ENCODE measurements around the gene GLB1L2. TPM values are rescaled to one million over a fixed set of nuclear protein-coding genes. Genes with fewer than 3 reads are reported as not detected.

Gene GLB1L2
- total RNA-seq, 1 donor from 2014 or later, result 11.9 TPM

DNA sequence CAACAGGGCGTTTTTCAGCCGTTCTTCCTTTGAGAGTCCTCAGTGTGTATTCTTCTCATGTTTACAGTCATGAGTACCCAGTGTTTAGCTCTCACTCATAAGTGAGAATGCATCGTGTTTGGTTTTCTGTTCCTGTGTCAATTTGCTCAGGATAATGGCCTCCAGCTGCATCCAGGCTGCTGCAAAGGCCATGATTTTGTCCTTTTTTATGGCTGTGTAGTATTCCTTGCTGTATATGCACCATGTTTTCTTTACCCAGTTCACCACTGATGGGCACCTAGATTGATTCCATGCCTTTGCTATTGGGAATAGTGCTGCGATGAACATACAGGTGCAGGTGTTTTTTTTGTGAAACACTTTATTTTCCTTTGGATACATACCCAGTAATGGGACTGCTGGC is 56.8 kb downstream of the GLB1L2 start:
- H3K36me3 Mint-ChIP-seq (ENCODE audit: insufficient read depth), result no peaks in the 10 kb centered on the region
- TF ChIP-seq, protein P1, sequence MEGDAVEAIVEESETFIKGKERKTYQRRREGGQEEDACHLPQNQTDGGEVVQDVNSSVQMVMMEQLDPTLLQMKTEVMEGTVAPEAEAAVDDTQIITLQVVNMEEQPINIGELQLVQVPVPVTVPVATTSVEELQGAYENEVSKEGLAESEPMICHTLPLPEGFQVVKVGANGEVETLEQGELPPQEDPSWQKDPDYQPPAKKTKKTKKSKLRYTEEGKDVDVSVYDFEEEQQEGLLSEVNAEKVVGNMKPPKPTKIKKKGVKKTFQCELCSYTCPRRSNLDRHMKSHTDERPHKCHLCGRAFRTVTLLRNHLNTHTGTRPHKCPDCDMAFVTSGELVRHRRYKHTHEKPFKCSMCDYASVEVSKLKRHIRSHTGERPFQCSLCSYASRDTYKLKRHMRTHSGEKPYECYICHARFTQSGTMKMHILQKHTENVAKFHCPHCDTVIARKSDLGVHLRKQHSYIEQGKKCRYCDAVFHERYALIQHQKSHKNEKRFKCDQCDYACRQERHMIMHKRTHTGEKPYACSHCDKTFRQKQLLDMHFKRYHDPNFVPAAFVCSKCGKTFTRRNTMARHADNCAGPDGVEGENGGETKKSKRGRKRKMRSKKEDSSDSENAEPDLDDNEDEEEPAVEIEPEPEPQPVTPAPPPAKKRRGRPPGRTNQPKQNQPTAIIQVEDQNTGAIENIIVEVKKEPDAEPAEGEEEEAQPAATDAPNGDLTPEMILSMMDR (IDR thresholded peaks at IDR 0.05; ENCODE audit: unreplicated experiment), result no peak
- no peaks in the 10 kb centered on the region for H3K9me3 Mint-ChIP-seq (ENCODE audit: low read depth)
- H3K27ac Mint-ChIP-seq, result no peak overlapping the region
- H3K4me3 Mint-ChIP-seq (ENCODE audit: low read depth), result no peak overlapping the region
- H3K27me3 Mint-ChIP-seq, result peaks cover 3% of the 10 kb centered on the region
- peaks cover 1% of the 10 kb centered on the region for H3K4me1 Mint-ChIP-seq (ENCODE audit: low read depth)
- DNase-seq (ENCODE audit: low spot score, unreplicated experiment), result no peak

DNA sequence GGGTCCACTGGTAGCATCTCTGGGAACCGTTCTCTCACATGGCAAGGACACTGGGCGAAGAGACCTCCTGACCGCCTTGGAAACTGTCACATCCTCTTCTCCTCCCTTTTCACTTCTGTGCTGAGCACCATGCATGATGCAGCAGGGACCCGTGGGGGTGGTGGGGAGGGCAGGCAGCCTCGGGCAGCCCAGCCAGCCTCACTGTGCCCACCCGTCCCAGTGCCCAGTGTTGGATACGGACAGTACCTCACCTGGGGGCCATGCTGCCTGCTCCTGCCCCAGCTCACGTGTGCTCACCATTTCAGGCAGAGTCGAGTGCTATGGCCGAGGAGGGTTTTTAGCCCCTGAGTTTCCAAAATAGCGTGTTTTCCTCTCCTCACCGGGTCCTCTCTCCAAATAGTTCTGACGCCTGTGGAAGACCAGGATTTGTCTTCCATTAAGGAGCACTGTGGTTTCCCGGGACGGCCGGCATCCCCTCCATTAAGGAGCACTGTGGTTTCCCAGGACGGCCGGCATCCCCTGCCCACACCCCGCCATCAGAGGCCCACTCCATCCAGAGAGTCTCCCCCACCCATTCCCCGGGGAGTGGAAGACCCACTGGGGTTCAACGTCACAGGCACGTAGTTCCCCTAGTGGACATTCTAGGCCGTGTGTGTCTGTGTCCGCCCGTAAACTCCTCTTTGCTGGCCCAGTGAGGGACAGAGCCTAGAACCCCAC is 57.8 kb downstream of the GLB1L2 start:
- peaks cover 3% of the 10 kb centered on the region for H3K27me3 Mint-ChIP-seq
- H3K4me3 Mint-ChIP-seq (ENCODE audit: low read depth), result no peak overlapping the region

GRCh38 chr11:134390706-134391569 is 59.1 kb downstream of the GLB1L2 start:
- no peak overlapping the region for H3K27ac Mint-ChIP-seq
- no peaks in the 10 kb centered on the region for H3K36me3 Mint-ChIP-seq (ENCODE audit: insufficient read depth)
- H3K27me3 Mint-ChIP-seq, result peaks cover 3% of the 10 kb centered on the region
- no peak for DNase-seq (ENCODE audit: low spot score, unreplicated experiment)
- H3K9me3 Mint-ChIP-seq (ENCODE audit: low read depth), result no peaks in the 10 kb centered on the region
- H3K4me3 Mint-ChIP-seq (ENCODE audit: low read depth), result no peak overlapping the region
- H3K4me1 Mint-ChIP-seq (ENCODE audit: low read depth), result peaks cover 4% of the 10 kb centered on the region
- TF ChIP-seq, protein P1 (IDR thresholded peaks at IDR 0.05; ENCODE audit: unreplicated experiment), result no peak

More for the DNA sequence above, 57.8 kb downstream of the GLB1L2 start:
- peaks cover 4% of the 10 kb centered on the region for H3K4me1 Mint-ChIP-seq (ENCODE audit: low read depth)
- DNase-seq (ENCODE audit: low spot score, unreplicated experiment), result no peak
- H3K36me3 Mint-ChIP-seq (ENCODE audit: insufficient read depth), result no peaks in the 10 kb centered on the region
- no peak overlapping the region for H3K27ac Mint-ChIP-seq
- TF ChIP-seq, protein P1 (IDR thresholded peaks at IDR 0.05; ENCODE audit: unreplicated experiment), result no peak
- no peaks in the 10 kb centered on the region for H3K9me3 Mint-ChIP-seq (ENCODE audit: low read depth)

GRCh38 chr11:134391656-134392055 is 59.9 kb downstream of the GLB1L2 start:
- H3K36me3 Mint-ChIP-seq (ENCODE audit: insufficient read depth), result no peaks in the 10 kb centered on the region
- DNase-seq (ENCODE audit: low spot score, unreplicated experiment), result no peak
- TF ChIP-seq, protein P1 (IDR thresholded peaks at IDR 0.05; ENCODE audit: unreplicated experiment), result no peak

DNA sequence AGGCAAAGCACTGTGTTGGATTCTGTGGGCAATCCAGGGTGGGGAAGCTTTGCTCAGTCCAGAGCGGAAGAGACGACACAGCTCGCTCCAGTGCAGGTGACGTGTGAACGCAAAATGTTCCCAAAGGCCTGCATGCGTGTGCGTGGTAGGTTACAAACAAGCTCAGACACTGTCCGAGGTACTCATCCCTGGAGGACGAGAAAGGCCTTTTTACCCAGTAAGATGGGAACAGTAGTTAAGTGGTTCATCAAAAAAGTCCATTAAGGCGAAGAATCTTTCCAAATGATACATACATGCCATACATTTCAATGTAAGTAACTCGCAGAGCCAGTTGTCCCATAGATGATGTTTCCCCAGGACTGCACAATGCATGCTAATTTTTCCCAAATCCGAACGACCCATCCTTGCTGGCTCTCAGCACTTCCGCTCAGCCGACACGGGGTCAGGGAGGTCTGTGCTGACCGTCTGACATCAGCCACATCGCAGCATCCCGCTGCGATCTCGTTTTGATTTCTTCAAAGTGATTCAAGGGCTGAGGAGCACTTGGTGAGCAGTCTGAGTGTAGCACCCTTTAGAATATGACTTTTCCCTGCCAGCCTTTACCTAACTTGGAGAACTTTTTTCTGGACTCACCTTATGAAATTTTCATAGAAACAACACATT is 61.3 kb downstream of the GLB1L2 start:
- no peaks in the 10 kb centered on the region for H3K9me3 Mint-ChIP-seq (ENCODE audit: low read depth)
- DNase-seq (ENCODE audit: low spot score, unreplicated experiment), result no peak
- TF ChIP-seq, protein P1 (IDR thresholded peaks at IDR 0.05; ENCODE audit: unreplicated experiment), result no peak
- H3K4me1 Mint-ChIP-seq (ENCODE audit: low read depth), result peaks cover 4% of the 10 kb centered on the region
- H3K4me3 Mint-ChIP-seq (ENCODE audit: low read depth), result no peak overlapping the region
- no peaks in the 10 kb centered on the region for H3K36me3 Mint-ChIP-seq (ENCODE audit: insufficient read depth)
- H3K27ac Mint-ChIP-seq, result no peak overlapping the region
- peaks cover 3% of the 10 kb centered on the region for H3K27me3 Mint-ChIP-seq

More at GRCh38 chr11:134391656-134392055, 59.9 kb downstream of the GLB1L2 start:
- H3K4me1 Mint-ChIP-seq (ENCODE audit: low read depth), result peaks cover 4% of the 10 kb centered on the region
- H3K27me3 Mint-ChIP-seq, result peaks cover 3% of the 10 kb centered on the region
- no peaks in the 10 kb centered on the region for H3K9me3 Mint-ChIP-seq (ENCODE audit: low read depth)
- H3K27ac Mint-ChIP-seq, result no peak overlapping the region
- H3K4me3 Mint-ChIP-seq (ENCODE audit: low read depth), result no peak overlapping the region

Measured in progenitor cell of endocrine pancreas (in vitro differentiated cells).